ENCODE results near the gene PDE4D.

- no peak for TF ChIP-seq POLR2A (IDR thresholded peaks at IDR 0.05)
- TF ChIP-seq, protein P1, sequence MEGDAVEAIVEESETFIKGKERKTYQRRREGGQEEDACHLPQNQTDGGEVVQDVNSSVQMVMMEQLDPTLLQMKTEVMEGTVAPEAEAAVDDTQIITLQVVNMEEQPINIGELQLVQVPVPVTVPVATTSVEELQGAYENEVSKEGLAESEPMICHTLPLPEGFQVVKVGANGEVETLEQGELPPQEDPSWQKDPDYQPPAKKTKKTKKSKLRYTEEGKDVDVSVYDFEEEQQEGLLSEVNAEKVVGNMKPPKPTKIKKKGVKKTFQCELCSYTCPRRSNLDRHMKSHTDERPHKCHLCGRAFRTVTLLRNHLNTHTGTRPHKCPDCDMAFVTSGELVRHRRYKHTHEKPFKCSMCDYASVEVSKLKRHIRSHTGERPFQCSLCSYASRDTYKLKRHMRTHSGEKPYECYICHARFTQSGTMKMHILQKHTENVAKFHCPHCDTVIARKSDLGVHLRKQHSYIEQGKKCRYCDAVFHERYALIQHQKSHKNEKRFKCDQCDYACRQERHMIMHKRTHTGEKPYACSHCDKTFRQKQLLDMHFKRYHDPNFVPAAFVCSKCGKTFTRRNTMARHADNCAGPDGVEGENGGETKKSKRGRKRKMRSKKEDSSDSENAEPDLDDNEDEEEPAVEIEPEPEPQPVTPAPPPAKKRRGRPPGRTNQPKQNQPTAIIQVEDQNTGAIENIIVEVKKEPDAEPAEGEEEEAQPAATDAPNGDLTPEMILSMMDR (IDR thresholded peaks at IDR 0.05) = no peak
Measured at GRCh38 chr5:59755476-59755875, 138.1 kb downstream of the PDE4D start.
